Right lobe of liver (tissue), 4 donors: ENCODE data around the gene ASB3.

Experiments
- CTCF ChIP-seq, 4 donors: fragments of 200-600 bp in 3 of 4; fragments of 450-650 bp in 1 of 4; IDR thresholded peaks; one replicate each; pipeline versions ENCODE4 v1.5.1 to v1.8.0; 2016 to 2022; ENCODE audit warnings: antibody characterized with exemption in 4 of 4, mild to moderate bottlenecking in 2 of 4
- POLR2A ChIP-seq: fragments of 450-650 bp; IDR thresholded peaks from one replicate; pipeline ENCODE4 v1.6.1; 2017; ENCODE audit warnings: antibody characterized with exemption, mild to moderate bottlenecking
- donor health status: DM: no; HTN: no; CAD: no.
- donor health status: DM: no; HTN: no; CAD: no.
- donor health status: DM: no; HTN: yes; CAD: no.

- TF ChIP-seq POLR2A, result no peak
- no peak for TF ChIP-seq CTCF (IDR thresholded peaks at IDR 0.05)
Measured at GRCh38 chr2:53635694-53636093, 151.1 kb downstream of the ASB3 start.
